Mammary epithelial cell (primary cell): Measurements from ENCODE around the gene SASH3.

ENCODE experiments used
- EZH2 ChIP-seq: IDR thresholded peaks from 2 replicates; pipeline ENCODE4 v1.6.1; 2012; ENCODE audit warnings: low read length, inconsistent platforms, borderline replicate concordance
- TF ChIP-seq, protein P1 (sequence below), 2 donors: IDR thresholded peaks in 1 of 2; conservative IDR thresholded peaks in 1 of 2; 2 replicates each; pipeline ENCODE4 v1.5.1; 2011 to 2012; ENCODE audit warnings: inconsistent platforms in 2 of 2, low read length in 2 of 2, mild to moderate bottlenecking in 2 of 2, control low read depth in 1 of 2, low read depth in 1 of 2; ENCODE audit not compliant: insufficient read depth in 1 of 2; ENCODE audit errors: extremely low read depth in 1 of 2

DNA sequence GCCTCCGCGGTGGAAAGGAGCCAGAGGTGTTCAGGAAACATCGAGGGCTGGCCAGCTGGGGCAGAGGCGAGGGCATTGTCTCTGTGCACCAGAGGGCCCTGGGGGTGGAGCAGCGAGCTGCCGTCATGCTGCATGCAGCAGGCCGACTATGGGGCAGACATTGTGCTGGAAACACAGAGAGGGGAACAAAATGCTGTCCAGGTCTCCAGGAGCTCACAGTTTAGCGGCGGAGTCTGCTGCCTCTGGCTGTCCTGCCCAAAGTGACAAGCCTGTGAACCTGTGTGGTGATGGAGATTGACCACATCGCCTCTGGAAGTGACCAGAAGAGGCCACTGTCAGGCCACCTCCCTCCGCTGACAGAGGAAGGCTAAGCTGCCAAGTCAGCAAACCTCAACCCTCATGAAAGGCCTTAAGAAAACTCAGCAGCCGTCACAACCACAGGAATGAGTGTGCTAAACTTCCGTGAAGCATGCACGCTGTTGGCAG, 20.1 kb upstream of the SASH3 start:
- TF ChIP-seq, protein P1, sequence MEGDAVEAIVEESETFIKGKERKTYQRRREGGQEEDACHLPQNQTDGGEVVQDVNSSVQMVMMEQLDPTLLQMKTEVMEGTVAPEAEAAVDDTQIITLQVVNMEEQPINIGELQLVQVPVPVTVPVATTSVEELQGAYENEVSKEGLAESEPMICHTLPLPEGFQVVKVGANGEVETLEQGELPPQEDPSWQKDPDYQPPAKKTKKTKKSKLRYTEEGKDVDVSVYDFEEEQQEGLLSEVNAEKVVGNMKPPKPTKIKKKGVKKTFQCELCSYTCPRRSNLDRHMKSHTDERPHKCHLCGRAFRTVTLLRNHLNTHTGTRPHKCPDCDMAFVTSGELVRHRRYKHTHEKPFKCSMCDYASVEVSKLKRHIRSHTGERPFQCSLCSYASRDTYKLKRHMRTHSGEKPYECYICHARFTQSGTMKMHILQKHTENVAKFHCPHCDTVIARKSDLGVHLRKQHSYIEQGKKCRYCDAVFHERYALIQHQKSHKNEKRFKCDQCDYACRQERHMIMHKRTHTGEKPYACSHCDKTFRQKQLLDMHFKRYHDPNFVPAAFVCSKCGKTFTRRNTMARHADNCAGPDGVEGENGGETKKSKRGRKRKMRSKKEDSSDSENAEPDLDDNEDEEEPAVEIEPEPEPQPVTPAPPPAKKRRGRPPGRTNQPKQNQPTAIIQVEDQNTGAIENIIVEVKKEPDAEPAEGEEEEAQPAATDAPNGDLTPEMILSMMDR (conservative IDR thresholded peaks at IDR 0.05 in 1 of 2, IDR thresholded peaks at IDR 0.05 in 1 of 2; ENCODE audit: extremely low read depth in 1 of 2, insufficient read depth in 1 of 2, low read depth in 1 of 2, low read length in 2 of 2) = peak in 1 of 2 donors; percentile 24
- no peak for TF ChIP-seq EZH2
